IPS DF 4.7 (cell line): Measurements from ENCODE around the gene MEG3.

ENCODE experiments used
- DNase-seq: peaks from one replicate; pipeline ENCODE4 v3.0.0-alpha.2; 2013; ENCODE audit warnings: low spot score; ENCODE audit errors: extremely low read depth

The MEG3 gene

GRCh38 chr14:100832311-100832960, 6.5 kb downstream of the MEG3 start:
- no peak for DNase-seq

GRCh38 chr14:100834082-100834793, 8.3 kb downstream of the MEG3 start:
- no peak for DNase-seq

DNA sequence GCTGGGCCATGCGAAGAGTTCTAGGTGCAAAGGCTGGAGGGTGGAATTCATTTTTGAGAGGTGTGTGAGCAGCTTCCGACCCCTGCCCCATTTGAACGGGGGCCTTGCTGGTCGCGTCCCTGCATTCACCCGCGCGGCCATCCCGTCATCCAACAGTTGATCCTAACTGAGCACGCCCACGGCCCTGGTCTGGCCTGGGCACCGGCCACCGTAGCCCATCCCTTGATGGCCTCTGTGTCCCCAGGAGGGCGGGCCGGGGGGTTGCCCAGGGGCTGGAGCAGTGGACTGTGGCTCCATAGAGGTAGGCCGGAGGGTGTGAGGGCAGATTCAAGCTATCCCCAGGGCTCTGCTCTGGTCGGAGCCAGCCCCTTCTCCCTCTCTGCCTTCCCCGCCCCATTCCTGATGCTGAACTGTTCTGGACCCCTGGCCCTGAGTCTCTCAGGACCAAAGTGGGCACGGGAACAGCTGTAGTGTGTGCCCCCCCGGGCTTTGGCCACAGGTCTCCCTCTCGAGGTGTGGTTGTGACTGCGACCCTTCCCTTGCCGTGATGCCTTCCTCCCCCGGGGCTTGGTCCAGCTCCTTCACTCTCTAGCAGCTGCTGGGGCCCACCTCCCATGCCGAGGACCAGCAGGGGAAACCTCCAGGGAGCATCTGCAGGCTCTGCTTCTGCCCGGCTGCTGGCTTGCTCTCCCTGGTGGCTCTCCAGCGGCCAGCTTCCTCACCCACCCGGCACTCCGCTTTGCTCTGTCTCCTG, 9.1 kb downstream of the MEG3 start:
- DNase-seq = no peak

DNA sequence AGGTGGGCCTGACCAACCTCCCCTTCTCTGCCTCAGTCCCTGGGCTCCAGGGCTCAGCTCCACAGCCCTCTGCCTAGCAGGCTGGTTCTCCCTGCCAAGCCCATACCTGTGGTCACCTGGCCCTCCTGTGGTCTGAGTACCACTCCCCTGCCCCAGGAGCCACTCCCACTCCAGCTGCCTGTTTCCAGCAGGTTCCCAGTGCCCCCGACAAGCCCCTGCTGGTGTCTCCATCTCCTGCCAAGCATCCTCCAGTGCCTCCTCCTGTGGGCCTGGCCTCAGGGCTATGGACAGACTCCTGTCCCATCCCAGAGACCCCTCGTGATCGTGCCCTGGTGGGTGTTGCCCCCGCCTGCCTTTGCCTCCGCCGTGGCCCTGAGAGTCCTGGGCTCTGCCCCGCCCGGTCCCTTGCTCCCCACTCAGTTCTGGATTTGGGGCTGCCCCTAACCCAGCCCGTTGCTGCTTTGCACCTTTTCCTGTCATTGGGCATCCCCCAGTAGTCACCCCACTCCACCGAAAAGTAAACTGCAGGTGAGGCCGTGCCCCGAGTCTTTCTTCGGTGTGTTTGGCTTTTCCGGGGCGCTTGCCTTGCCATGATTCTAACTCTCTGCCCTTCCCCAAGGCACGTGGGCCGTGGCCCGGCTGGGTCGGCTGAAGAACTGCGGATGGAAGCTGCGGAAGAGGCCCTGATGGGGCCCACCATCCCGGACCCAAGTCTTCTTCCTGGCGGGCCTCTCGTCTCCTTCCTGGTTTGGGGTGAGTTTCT, 9.8 kb downstream of the MEG3 start:
- no peak for DNase-seq

DNA sequence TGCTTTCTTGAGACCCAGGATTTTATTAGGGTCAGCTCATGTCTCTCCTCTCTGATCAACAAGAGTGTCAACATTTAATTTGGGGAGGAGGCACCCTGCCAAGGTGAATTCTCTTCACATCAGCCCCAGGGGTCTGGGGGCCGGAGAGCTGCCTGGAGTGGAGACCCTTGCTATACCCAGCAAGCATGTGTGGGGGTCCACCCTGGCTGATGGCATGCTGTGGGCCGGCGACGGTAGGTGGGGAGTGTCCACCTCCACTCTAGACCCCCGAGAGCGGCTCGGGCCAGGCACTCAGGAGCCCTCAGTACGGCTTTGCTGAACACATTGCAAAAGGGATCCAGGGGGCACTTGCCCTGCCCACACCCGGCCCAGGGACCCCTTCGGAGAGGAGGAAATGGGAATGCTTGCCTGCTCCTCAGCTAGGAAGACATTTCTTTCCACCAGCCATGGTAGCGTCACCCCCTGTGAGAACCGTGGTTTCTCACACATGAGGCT, 10.4 kb downstream of the MEG3 start:
- DNase-seq = no peak

- DNase-seq = no peak
Measured at GRCh38 chr14:100836941-100837804, 11.3 kb downstream of the MEG3 start.

DNA sequence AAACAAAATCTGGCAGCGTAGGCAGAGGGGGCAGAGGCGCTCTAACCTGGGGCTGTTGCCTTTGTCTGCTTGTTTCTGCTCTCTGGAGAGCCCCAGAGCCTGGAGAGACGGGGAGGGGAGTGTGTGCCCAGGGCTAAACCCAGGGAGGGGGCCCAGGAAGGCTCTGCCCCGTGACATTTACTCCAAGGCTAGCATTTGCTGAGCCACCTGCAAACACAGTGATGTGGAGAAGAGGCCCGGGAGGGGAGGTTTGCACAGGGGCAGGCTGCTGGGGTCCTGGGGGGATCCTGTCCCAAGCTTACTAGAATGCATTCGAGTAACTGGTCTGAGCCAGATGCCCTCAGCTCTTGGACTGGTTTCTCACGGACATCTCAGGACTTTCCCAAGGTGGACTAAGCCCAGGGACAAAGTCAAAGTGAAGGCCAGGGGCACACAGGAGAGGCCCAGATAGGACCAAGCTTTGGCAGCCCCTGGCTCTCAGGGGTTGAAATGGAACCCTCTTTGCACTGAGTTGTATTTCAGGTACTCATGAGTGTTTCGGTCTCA, 12.0 kb downstream of the MEG3 start:
- no peak for DNase-seq

- DNase-seq = no peak
Measured at GRCh38 chr14:100838493-100839314, 12.8 kb downstream of the MEG3 start.

GRCh38 chr14:100839315-100839585, 13.3 kb downstream of the MEG3 start:
- DNase-seq = no peak

GRCh38 chr14:100839681-100840111, 13.8 kb downstream of the MEG3 start:
- no peak for DNase-seq

DNA sequence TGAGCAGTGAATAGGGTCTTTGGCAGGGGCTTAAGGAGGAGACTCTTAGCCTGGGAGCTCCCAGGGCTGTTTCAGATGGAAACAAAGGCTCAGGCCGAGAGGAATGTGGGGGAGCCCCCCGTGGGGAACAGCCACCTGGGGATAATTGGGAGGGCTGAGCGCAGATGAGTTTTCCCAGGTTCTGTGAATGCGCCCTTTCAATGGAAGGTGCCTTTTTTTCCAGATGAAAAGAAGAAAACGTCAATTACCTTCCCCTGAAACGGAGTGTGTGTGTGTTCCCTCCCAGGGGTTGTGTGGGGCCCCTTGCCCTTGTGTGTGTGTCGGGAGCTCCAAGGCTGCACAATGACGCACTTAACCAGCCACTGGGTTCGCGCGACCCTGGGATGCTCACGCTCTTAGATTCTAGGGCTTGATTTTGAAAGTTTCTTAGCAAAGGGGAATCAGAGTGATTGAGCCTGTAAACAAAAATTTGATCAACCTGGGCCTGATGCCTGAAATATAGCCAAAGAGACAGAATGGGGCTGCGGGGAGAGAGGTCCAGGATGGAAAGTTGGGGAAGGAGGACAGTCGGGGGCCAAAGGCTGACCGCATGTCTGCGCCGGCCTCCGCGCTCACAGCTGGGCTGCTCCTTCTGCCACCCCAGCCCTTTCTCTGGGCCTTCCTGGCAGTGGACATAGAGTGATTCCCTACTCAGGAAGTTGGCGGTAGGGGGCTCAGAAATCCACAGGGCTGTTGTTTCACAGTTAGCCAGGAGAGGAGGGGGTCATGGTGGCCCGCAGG, 14.6 kb downstream of the MEG3 start:
- DNase-seq = no peak

- no peak for DNase-seq
Measured at GRCh38 chr14:100841066-100841760, 15.3 kb downstream of the MEG3 start.

DNA sequence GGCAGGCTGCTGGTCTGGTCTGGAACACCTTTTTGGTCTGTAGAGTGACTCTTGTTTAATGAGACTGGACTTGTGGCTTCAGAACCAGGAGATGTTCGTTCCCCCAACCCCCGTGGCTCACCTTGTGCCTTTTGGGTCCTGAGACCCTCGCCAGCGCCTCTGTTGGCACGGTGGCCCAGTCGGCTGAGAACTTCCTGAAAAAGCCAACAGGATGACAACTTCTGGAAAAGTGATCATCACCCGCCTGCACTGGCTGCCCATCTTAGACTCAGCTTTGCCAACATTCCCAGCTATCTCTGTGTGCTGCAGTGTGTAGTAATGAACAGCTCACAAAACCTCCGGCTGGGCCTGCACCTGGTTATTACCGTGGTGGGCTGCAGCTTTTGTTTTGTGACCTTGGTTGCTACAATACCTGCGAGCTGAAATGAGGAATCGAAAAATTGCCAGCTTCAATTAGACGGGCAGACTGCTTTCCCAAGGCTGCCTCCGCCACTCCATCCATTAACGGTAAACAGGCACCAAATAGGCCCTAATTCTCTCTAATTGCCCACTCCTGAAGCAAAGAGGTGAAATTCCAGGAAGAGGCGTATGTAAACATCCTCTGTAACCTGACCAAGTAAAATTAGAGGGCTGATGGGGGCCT, 16.0 kb downstream of the MEG3 start:
- DNase-seq = no peak

DNA sequence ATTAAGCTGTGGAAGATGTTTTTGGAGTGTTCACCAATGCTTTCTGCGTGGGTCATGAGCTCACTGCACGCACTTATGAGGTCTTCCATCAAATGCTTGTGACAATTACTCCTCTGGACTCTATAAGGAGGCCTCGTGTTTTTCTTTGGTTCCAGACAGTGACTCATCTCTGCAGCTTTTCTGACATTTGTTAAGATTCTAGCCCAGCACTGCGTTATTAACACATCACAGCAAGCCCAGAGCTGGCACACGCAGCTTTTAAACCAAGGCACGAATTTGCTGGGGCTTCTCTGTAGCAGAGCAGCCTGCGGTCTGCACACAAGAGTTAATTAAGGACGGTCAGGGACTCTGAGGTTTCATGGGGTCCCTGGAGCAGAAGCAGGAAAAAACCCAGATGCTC, 16.9 kb downstream of the MEG3 start:
- DNase-seq = no peak

DNA sequence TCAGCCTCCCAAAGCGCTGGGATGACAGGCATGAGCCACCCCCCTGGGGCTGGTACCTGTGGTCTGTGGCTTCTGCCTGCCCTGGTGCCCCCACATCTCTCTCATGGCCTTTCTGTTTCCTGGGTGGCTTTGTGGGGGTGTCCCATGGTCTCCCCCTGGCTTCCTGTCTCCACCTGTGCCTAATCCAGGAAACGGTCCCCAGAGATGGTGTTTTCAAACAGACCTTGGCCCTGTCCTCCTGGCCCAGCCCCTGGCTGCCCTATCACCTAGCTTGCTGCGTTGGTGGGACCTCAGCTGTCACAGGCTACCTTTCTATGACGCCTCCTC, 18.1 kb downstream of the MEG3 start:
- no peak for DNase-seq

DNA sequence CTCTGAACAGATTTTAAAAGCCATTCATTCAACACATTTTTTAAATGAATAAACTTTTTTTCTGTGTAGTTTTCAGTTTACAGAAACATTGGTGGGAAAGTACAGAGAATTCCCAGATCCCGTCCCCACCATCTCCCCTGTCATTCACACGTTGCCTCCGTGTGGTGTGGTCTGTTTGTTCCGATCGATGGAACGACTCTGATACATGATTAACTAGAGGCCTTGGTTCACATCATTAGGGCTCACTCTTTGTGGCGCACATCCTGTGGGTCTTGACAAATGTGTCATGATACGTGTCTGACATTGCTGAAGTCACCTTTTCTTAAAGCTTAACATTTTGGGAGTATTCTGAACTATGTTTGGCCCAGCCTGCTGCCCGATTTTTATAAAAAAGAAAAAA, 18.5 kb downstream of the MEG3 start:
- no peak for DNase-seq

DNA sequence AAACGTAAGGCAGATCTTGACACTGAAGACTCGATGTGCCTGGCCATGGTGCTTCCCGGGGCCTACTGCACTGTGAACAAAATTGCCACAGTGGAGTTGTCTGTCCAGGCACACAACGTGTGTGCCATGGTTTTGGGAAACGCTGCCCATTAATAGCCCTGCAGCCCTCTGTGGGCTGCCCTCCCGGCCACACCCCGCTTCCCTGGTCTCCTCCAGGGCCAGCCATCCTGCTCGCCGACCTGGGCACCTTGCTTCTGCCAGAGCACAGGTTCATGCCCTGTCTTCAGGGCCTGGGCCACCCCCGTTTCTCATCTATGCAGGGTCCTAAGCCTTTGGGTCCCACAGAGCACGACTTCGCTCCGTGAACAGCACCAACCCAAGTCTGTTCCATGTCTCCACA, 18.9 kb downstream of the MEG3 start:
- DNase-seq = no peak

DNA sequence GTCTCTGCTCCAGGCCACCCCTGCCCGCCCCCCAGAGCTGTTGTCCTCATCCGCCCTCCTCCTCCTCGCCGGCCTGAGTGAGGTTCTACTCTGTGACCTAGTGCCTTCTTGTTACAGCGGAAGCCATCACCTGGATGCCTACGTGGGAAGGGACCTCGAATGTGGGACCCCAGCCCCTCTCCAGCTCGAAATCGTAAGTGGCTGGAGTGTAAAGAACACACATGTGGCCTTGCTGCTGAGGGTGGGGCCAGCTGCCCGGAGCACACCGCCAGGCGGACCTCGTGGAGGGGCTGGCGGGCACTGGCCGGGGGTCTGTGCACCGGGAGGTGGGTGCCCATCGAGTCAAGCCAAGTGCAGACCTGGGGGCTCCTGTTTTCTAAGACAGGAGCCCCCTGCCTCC, 19.4 kb downstream of the MEG3 start:
- no peak for DNase-seq
